GM18517 (cell line): ENCODE results near the gene SIX3.

Experiments
- ATAC-seq: cut with Tn5 transposase; IDR thresholded peaks from one replicate; pipeline ENCODE4 v1.9.1; 2021; ENCODE audit warnings: mild to moderate bottlenecking, moderate library complexity; ENCODE audit not compliant: unreplicated experiment

The SIX3 gene

DNA sequence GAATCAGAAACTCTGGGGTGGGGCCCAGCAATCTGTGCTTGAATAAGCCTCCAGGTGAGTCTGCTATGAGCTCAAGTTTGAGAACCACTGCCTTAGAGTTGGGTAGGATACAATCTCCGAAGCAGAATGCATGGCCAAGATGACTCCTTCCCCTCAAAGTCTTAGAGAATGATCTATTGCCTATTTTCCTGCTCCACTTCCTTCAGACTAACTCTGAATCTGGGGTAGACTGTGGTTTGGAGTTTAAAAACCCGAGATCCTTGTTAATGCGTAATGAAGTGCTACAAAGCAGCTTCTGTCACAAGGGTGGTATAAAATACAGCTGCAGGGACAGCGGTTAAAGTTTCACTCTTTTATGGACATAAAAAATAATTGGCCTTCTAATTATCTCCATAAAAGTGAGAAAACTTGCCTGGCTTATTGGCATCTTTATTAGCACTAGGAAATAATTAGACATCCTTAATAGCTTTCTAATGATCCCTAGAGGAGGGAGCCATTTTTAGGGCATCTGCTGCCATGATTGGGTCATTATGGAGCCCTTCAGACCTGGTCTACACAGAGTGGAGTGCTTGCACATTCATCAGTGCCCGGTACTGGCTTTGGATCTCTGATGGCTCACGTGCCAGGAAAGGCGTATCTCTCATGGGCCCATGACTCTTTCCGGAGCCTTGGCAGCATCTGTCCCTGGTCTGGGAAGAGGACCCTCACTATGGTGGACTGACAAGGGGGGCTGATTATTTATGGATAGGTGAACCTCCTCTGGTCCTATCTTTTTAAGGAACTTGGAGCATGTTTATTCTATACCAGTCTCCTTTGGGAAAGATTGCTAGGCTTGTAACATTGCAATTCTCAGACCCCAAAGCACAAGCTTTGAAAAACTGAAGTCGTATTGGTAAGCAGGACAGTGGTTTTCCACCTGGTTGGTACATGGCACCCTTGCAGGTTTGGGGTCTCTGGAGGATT, 39.5 kb downstream of the SIX3 start:
- ATAC-seq, result no peak

DNA sequence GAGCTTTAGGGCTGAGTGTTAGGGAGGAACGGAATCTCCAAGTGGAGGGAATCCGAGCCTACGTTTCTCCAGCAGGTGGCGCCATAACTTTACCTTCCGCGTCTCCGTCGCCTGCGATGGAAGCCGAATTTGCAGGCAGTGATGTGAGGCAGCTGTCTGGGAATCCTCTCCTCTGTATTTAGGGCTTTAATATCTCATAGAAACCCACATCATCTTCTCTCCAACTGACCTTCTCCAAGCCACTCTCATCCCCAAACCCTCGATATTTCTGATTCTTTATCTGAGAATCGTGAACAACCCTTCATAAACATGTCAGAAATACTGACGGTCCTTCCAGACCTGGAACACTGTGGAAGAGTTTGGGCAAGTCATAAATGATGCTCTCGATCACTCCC, 40.2 kb downstream of the SIX3 start:
- ATAC-seq, result no peak

DNA sequence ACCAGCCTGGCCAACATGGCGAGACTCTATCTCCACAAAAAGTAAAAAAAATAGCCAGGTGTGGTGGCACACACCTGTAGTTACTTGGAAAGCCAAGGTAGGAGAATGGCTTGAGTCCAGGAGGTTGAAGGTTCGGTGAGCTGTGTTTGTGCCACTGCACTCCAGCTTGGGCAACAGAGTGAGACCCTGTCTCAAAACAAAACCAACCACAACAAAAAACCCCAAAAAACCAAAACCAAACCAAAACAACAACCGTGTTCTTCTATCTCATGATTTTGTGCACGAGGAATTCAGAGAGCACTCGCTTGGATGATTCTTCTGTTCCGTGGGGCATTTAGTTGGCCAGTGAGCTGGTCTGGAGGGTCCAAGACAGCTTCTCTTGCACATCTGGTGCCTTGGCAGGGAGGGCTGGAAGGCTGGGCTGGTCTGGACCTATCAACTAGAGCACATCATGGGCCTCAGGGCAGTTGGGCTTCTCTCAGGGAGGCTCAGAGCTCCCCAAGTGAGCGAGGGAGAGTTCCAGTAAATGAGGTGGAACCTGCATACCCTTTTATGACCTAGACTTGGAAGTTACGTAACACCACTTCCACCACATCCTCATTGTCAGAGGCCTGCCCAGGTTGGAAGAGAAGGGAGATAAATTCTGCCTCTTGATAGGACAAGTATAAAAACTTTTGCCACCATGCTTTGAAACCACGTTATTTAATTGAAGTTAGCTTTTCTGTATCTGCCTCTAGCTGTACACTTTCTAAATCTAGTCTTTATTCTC, 42.5 kb downstream of the SIX3 start:
- no peak for ATAC-seq

DNA sequence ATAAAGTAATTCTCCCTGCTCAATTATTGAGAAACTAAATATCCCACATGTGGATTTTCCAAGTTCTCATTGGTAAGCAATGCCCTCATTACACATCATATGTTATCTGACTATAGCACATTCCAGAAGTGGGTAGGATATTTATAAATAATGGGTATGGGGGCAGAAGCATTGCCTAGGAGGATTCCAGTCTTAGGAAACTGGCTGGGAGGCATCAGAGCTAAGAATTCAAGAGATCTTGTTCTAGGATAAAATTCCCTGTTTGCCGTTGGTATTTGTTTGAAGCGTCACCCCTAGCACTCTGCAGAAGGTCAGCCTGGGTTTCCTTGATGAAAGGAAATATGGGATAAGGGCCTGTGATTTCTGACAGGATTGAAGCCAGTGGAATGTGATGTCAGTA, 47.7 kb downstream of the SIX3 start:
- no peak for ATAC-seq

DNA sequence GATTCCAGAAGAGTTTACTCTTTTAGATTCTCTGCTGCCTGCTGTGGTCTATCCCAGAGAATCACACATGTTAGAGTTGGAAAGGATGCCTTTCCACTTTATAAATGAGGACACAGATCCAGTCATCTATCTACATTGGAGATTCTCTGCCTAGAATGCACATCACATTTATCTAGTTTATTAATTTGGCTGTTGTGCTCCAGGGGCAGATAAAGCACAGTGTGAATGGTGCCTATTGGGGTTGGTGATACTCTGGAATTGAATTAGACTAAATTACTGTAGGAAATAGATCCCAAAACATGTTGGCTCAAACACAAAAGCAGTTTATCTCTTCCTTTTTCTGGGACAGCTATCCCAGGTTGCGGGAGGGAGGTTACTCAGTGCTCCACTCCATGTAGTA, 52.9 kb downstream of the SIX3 start:
- ATAC-seq, result no peak
